ENCODE data around the gene LILRA6. TPM values are rescaled to one million over a fixed set of nuclear protein-coding genes. Genes with fewer than 3 reads are reported as not detected.

The LILRA6 gene
- total and polyA plus RNA-seq, 2 of the 13 experiments (the other 11 are each of a cell fraction or from before 2014, with no cell fraction given), result not detected

DNA sequence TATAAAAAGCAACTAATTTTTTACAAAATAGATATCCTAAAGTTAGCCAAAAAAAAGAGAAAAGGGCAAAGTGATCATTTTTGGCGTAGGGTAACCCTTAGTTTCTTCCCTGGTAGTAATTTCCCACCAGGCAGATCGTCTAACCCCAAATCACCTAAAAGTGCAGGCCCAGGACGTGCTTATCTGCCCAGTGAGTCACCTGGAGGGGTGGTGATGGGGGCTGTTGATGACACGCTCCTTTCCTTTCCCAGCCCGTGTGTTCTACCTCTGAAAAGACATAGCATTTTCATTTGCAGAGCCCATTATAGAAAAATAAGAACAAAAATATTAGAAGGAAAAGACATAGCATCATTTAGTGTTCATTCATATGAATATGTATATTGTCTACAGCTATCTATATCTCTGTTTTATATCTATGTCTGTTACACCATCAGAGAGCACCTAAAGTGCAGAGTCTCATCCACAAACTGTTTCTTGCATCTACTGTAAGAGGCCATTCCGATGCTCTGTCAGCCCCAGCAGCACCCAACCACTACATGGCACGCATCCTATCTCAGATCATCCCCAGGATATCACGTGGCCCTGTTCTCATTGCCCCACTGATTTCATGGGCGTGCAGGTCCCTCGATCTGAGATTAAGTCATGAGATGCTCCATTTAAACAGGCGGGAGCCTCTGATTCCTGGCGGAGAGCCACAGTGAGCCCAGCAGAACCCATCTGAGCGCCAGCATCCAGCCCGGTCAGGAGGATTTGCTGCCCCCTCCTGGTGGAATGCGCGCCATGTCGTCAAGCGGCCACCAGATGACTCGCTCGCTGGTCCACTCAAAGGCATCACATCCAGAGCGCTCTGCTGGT, 11.3 kb downstream of the LILRA6 start (continued):
- TF ChIP-seq, protein P1, sequence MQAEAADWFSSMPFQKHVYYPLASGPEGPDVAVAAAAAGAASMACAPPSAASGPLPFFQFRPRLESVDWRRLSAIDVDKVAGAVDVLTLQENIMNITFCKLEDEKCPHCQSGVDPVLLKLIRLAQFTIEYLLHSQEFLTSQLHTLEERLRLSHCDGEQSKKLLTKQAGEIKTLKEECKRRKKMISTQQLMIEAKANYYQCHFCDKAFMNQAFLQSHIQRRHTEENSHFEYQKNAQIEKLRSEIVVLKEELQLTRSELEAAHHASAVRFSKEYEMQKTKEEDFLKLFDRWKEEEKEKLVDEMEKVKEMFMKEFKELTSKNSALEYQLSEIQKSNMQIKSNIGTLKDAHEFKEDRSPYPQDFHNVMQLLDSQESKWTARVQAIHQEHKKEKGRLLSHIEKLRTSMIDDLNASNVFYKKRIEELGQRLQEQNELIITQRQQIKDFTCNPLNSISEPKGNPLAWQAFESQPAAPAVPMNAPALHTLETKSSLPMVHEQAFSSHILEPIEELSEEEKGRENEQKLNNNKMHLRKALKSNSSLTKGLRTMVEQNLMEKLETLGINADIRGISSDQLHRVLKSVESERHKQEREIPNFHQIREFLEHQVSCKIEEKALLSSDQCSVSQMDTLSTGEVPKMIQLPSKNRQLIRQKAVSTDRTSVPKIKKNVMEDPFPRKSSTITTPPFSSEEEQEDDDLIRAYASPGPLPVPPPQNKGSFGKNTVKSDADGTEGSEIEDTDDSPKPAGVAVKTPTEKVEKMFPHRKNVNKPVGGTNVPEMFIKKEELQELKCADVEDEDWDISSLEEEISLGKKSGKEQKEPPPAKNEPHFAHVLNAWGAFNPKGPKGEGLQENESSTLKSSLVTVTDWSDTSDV (CRISPR knock-in tag; IDR thresholded peaks at IDR 0.05), result no peak
- no peak for TF ChIP-seq ZNF878 (CRISPR knock-in tag; IDR thresholded peaks at IDR 0.05)
- TF ChIP-seq SMYD3 (CRISPR knock-in tag; IDR thresholded peaks at IDR 0.05), result no peak
- TF ChIP-seq ZNF260 (CRISPR knock-in tag; IDR thresholded peaks at IDR 0.05; ENCODE audit: borderline replicate concordance, low read depth), result no peak
- TF ChIP-seq, protein P2, sequence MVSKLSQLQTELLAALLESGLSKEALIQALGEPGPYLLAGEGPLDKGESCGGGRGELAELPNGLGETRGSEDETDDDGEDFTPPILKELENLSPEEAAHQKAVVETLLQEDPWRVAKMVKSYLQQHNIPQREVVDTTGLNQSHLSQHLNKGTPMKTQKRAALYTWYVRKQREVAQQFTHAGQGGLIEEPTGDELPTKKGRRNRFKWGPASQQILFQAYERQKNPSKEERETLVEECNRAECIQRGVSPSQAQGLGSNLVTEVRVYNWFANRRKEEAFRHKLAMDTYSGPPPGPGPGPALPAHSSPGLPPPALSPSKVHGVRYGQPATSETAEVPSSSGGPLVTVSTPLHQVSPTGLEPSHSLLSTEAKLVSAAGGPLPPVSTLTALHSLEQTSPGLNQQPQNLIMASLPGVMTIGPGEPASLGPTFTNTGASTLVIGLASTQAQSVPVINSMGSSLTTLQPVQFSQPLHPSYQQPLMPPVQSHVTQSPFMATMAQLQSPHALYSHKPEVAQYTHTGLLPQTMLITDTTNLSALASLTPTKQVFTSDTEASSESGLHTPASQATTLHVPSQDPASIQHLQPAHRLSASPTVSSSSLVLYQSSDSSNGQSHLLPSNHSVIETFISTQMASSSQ (IDR thresholded peaks at IDR 0.05; ENCODE audit: low read depth), result no peak
- TF ChIP-seq, protein P2 (CRISPR knock-in tag; IDR thresholded peaks at IDR 0.05; ENCODE audit: borderline replicate concordance), result peak; percentile 28; the same call in 1 of the 2 replicates
- no peak for TF ChIP-seq ZFP90 (CRISPR knock-in tag; IDR thresholded peaks at IDR 0.05; ENCODE audit: borderline replicate concordance)
- peak; percentile 74; the same call in 1 of the 2 replicates for TF ChIP-seq KDM2A (CRISPR knock-in tag; IDR thresholded peaks at IDR 0.05; ENCODE audit: borderline replicate concordance, low read depth)
- 0 out of 2 replicates have a peak, but pooled peaks have one; percentile 40 for TF ChIP-seq ZFP1 (CRISPR knock-in tag; IDR thresholded peaks at IDR 0.05)
- TF ChIP-seq, protein P3, sequence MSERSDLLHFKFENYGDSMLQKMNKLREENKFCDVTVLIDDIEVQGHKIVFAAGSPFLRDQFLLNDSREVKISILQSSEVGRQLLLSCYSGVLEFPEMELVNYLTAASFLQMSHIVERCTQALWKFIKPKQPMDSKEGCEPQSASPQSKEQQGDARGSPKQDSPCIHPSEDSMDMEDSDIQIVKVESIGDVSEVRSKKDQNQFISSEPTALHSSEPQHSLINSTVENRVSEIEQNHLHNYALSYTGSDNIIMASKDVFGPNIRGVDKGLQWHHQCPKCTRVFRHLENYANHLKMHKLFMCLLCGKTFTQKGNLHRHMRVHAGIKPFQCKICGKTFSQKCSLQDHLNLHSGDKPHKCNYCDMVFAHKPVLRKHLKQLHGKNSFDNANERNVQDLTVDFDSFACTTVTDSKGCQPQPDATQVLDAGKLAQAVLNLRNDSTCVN (CRISPR knock-in tag; IDR thresholded peaks at IDR 0.05; ENCODE audit: borderline replicate concordance), result no peak
- no peak for TF ChIP-seq FOXM1 (CRISPR knock-in tag; IDR thresholded peaks at IDR 0.05)
- TF ChIP-seq MLLT10 (CRISPR knock-in tag; IDR thresholded peaks at IDR 0.05), result no peak
- TF ChIP-seq KDM1A (CRISPR knock-in tag; IDR thresholded peaks at IDR 0.05), result no peak
- 0 out of 2 replicates have a peak, but pooled peaks have one; percentile 36 for TF ChIP-seq ZFP37 (CRISPR knock-in tag; IDR thresholded peaks at IDR 0.05; ENCODE audit: borderline replicate concordance)
- no peak for TF ChIP-seq TOE1 (CRISPR knock-in tag; IDR thresholded peaks at IDR 0.05)
- TF ChIP-seq, protein P4, sequence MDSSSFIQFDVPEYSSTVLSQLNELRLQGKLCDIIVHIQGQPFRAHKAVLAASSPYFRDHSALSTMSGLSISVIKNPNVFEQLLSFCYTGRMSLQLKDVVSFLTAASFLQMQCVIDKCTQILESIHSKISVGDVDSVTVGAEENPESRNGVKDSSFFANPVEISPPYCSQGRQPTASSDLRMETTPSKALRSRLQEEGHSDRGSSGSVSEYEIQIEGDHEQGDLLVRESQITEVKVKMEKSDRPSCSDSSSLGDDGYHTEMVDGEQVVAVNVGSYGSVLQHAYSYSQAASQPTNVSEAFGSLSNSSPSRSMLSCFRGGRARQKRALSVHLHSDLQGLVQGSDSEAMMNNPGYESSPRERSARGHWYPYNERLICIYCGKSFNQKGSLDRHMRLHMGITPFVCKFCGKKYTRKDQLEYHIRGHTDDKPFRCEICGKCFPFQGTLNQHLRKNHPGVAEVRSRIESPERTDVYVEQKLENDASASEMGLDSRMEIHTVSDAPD (CRISPR knock-in tag; IDR thresholded peaks at IDR 0.05), result no peak
- TF ChIP-seq KLF16 (CRISPR knock-in tag; IDR thresholded peaks at IDR 0.05), result peak in 1 of 2 experiments; percentile 50; a peak in 1 of 4 replicates
- no peak for TF ChIP-seq KLF15 (CRISPR knock-in tag; IDR thresholded peaks at IDR 0.05; ENCODE audit: borderline replicate concordance)
- TF ChIP-seq MEIS1 (CRISPR knock-in tag; IDR thresholded peaks at IDR 0.05; ENCODE audit: borderline replicate concordance), result no peak
- no peak for TF ChIP-seq ZNF615 (CRISPR knock-in tag; IDR thresholded peaks at IDR 0.05; ENCODE audit: borderline replicate concordance)

All from HepG2 (cell line).